Endothelial cell (in vitro differentiated cells): ENCODE data around the gene CERK. TPM values are rescaled to one million over a fixed set of nuclear protein-coding genes. Genes with fewer than 3 reads are reported as not detected.

Source experiments
- DNase-seq: peaks from one replicate; pipeline ENCODE4 v3.0.0; 2021; ENCODE audit warnings: low spot score
- H3K27ac Mint-ChIP-seq: one replicate; pipeline ENCODE4 v1.8.0; 2021; ENCODE audit warnings: mixed read lengths, inconsistent platforms; ENCODE audit not compliant: unreplicated experiment
- H3K27me3 Mint-ChIP-seq: one replicate; pipeline ENCODE4 v1.8.0; 2021; ENCODE audit warnings: mild to moderate bottlenecking, moderate library complexity, mixed read lengths, inconsistent platforms; ENCODE audit not compliant: unreplicated experiment
- H3K36me3 Mint-ChIP-seq: one replicate; pipeline ENCODE4 v1.8.0; 2021; ENCODE audit warnings: mild to moderate bottlenecking, low read depth, mixed read lengths, inconsistent platforms; ENCODE audit not compliant: unreplicated experiment
- H3K4me1 Mint-ChIP-seq: one replicate; pipeline ENCODE4 v1.8.0; 2021; ENCODE audit warnings: mild to moderate bottlenecking, mixed read lengths, inconsistent platforms; ENCODE audit not compliant: unreplicated experiment
- H3K4me3 Mint-ChIP-seq: one replicate; pipeline ENCODE4 v1.8.0; 2021; ENCODE audit warnings: mild to moderate bottlenecking, mixed read lengths, inconsistent platforms; ENCODE audit not compliant: unreplicated experiment
- H3K9me3 Mint-ChIP-seq: one replicate; pipeline ENCODE4 v1.8.0; 2021; ENCODE audit warnings: mixed read lengths, inconsistent platforms; ENCODE audit not compliant: unreplicated experiment
- CTCF ChIP-seq: fragments of 200-600 bp; sonication (generic); IDR thresholded peaks from one replicate; pipeline ENCODE4 v1.5.0; 2021; ENCODE audit warnings: antibody characterized with exemption; ENCODE audit not compliant: unreplicated experiment
- total RNA-seq: library from RNA; stranded (reverse); fragmentation: NEBNext Ultra II Directional; extraction: Animal tissue kit (Norgen Biotek cat#: 25700); gene quantifications from one replicate; pipeline ENCODE4 v1.2.1, GENCODE V29; 2021; ENCODE audit not compliant: unreplicated experiment

CERK gene
- total RNA-seq, 1 donor from 2014 or later: 57.7 TPM

- peaks cover 4% of the 10 kb centered on the region for H3K27me3 Mint-ChIP-seq
Observed at GRCh38 chr22:46703171-46703995, 34.7 kb downstream of the CERK start.

GRCh38 chr22:46701262-46701661, 36.8 kb downstream of the CERK start:
- Mint-ChIP-seq H3K36me3 (peaks cover 25% of the 10 kb centered on the region), H3K27me3 (peaks cover 2% of the 10 kb centered on the region), H3K27ac (no peak overlapping the region), H3K9me3 (no peaks in the 10 kb centered on the region), H3K4me3 (no peak overlapping the region), H3K4me1 (peaks cover 6% of the 10 kb centered on the region)
- no peak for TF ChIP-seq CTCF
- no peak for DNase-seq

More at GRCh38 chr22:46703171-46703995, 34.7 kb downstream of the CERK start:
- no peak for DNase-seq
- Mint-ChIP-seq H3K9me3 (no peaks in the 10 kb centered on the region), H3K4me3 (no peak overlapping the region), H3K4me1 (peaks cover 6% of the 10 kb centered on the region), H3K36me3 (peaks cover 38% of the 10 kb centered on the region), H3K27ac (peak overlapping the region; percentile 36)
- no peak for TF ChIP-seq CTCF

- Mint-ChIP-seq H3K36me3 (peaks cover 23% of the 10 kb centered on the region), H3K9me3 (no peaks in the 10 kb centered on the region), H3K4me1 (no peaks in the 10 kb centered on the region), H3K27me3 (no peaks in the 10 kb centered on the region), H3K4me3 (no peak overlapping the region), H3K27ac (no peak overlapping the region)
- DNase-seq: no peak
- no peak for TF ChIP-seq CTCF
Observed at GRCh38 chr22:46699091-46699490, 39.0 kb downstream of the CERK start.

- TF ChIP-seq CTCF: no peak
- Mint-ChIP-seq H3K4me1 (no peaks in the 10 kb centered on the region), H3K36me3 (peaks cover 28% of the 10 kb centered on the region), H3K4me3 (no peak overlapping the region), H3K9me3 (no peaks in the 10 kb centered on the region), H3K27ac (no peak overlapping the region), H3K27me3 (no peaks in the 10 kb centered on the region)
- no peak for DNase-seq
Observed at GRCh38 chr22:46697811-46698515, 40.1 kb downstream of the CERK start.

GRCh38 chr22:46696614-46697013, 41.4 kb downstream of the CERK start:
- peaks cover 28% of the 10 kb centered on the region for H3K36me3 Mint-ChIP-seq
- H3K4me3 Mint-ChIP-seq: no peak overlapping the region
- no peaks in the 10 kb centered on the region for H3K27me3 Mint-ChIP-seq
- H3K27ac Mint-ChIP-seq: no peak overlapping the region
- TF ChIP-seq CTCF: no peak
- H3K9me3 Mint-ChIP-seq: no peaks in the 10 kb centered on the region
- no peaks in the 10 kb centered on the region for H3K4me1 Mint-ChIP-seq
- no peak for DNase-seq
